GM12891 (cell line): ENCODE data around the gene METTL18.

ENCODE experiments used
- PAX5 ChIP-seq: IDR thresholded peaks from 2 replicates; pipeline ENCODE4 v1.6.1; 2011; ENCODE audit warnings: low read length, moderate library complexity, mild to moderate bottlenecking; ENCODE audit not compliant: insufficient read depth, severe bottlenecking
- POLR2A ChIP-seq: IDR thresholded peaks from 2 replicates; pipeline ENCODE4 v1.6.1; 2011; ENCODE audit warnings: low read depth, low read length, control low read depth
- POLR2AphosphoS5 ChIP-seq: IDR thresholded peaks from 2 replicates; pipeline ENCODE4 v1.6.1; 2011; ENCODE audit warnings: low read depth, low read length, control low read depth
- POU2F2 ChIP-seq: IDR thresholded peaks from 2 replicates; pipeline ENCODE4 v1.6.1; 2011; ENCODE audit warnings: low read depth, mild to moderate bottlenecking, control low read depth, low read length, moderate library complexity
- SPI1 ChIP-seq: IDR thresholded peaks from 2 replicates; pipeline ENCODE4 v1.6.1; 2011; ENCODE audit warnings: low read depth, low read length, control low read depth
- TAF1 ChIP-seq: IDR thresholded peaks from 2 replicates; pipeline ENCODE4 v1.6.1; 2011; ENCODE audit warnings: low read depth, low read length, control low read depth

- TF ChIP-seq SPI1 (peak; percentile 37; the same call in 1 of the 2 replicates), PAX5 (no peak), POLR2A (no peak), POLR2AphosphoS5 (no peak), TAF1 (no peak), POU2F2 (no peak)
Observed at GRCh38 chr1:169802888-169803287, 8.2 kb upstream of the METTL18 start.
